Thoracic aorta (tissue), 2 donors: ENCODE data around the gene BCAR3. TPM values are rescaled to one million over a fixed set of nuclear protein-coding genes. Genes with fewer than 3 reads are reported as not detected.

Experiments
- ATAC-seq: fragments of 150-250 bp; one replicate; pipeline ENCODE4 v1.8.0; 2017; ENCODE audit warnings: low read depth; ENCODE audit not compliant: insufficient number of reproducible peaks, low FRiP score
- DNase-seq: peaks from one replicate; pipeline ENCODE4 v3.0.0-alpha.2; 2020; ENCODE audit warnings: low spot score
- H3K27ac ChIP-seq, 2 donors: fragments of 200-600 bp; sonication (generic); 1 replicate in 1 of 2; 2 replicates in 1 of 2; pipeline ENCODE4 v1.5.1; 2016; ENCODE audit warnings: mild to moderate bottlenecking in 2 of 2, moderate library complexity in 2 of 2
- H3K27me3 ChIP-seq: fragments of 200-600 bp; sonication (generic); replicated peaks from 2 replicates; pipeline ENCODE4 v1.6.0; 2016; ENCODE audit warnings: mild to moderate bottlenecking; ENCODE audit not compliant: insufficient read depth
- H3K36me3 ChIP-seq: fragments of 200-600 bp; sonication (generic); one replicate; pipeline ENCODE4 v1.5.1; 2016
- H3K4me1 ChIP-seq, 2 donors: fragments of 200-600 bp; sonication (generic); 1 replicate in 1 of 2; 2 replicates in 1 of 2; pipeline versions ENCODE4 v1.5.1 to v1.6.0; 2016; ENCODE audit warnings: low read depth in 2 of 2, mild to moderate bottlenecking in 1 of 2; ENCODE audit not compliant: control insufficient read depth in 1 of 2
- H3K4me3 ChIP-seq: fragments of 200-600 bp; sonication (generic); 2 replicates; pipeline ENCODE4 v1.5.1; 2016; ENCODE audit warnings: mild to moderate bottlenecking
- H3K9me3 ChIP-seq: fragments of 200-600 bp; sonication (generic); 2 replicates; pipeline ENCODE4 v1.5.1; 2016
- CTCF ChIP-seq: fragments of 200-600 bp; sonication (generic); IDR thresholded peaks from one replicate; pipeline ENCODE4 v1.5.1; 2019; ENCODE audit warnings: antibody characterized with exemption
- total RNA-seq, 2 donors: library from RNA; depleted of rRNA; stranded (reverse); fragments of >200 nt; gene quantifications; one replicate each; pipeline versions ENCODE4 v1.1.0 to v1.2.3, GENCODE V29; 2016

The BCAR3 gene
- total RNA-seq, 2 donors from 2014 or later, result 26.7 to 36.3 TPM

- Histone ChIP-seq H3K27ac (no peak overlapping the region), H3K4me3 (no peak overlapping the region), H3K9me3 (no peaks in the 10 kb centered on the region), H3K27me3 (no peaks in the 10 kb centered on the region), H3K4me1 (peaks cover 10 to 16% of the 10 kb centered on the region in 2 donors), H3K36me3 (no peaks in the 10 kb centered on the region)
- ATAC-seq (no peak), DNase-seq (no peak)
- no peak for TF ChIP-seq CTCF
Measured at GRCh38 chr1:93552741-93553455, 128.7 kb downstream of the BCAR3 start.

- no peak for ATAC-seq
- Histone ChIP-seq H3K27me3 (no peaks in the 10 kb centered on the region), H3K9me3 (no peaks in the 10 kb centered on the region), H3K4me1 (peaks cover 10 to 13% of the 10 kb centered on the region in 2 donors), H3K27ac (no peak overlapping the region), H3K36me3 (no peaks in the 10 kb centered on the region), H3K4me3 (no peak overlapping the region)
- DNase-seq, result no peak
- no peak for TF ChIP-seq CTCF
Measured at GRCh38 chr1:93549811-93550210, 131.8 kb downstream of the BCAR3 start.

GRCh38 chr1:93549131-93549530 is 132.5 kb downstream of the BCAR3 start:
- TF ChIP-seq CTCF, result no peak
- Histone ChIP-seq H3K27ac (no peak overlapping the region), H3K4me3 (no peak overlapping the region), H3K4me1 (peaks cover 4 to 7% of the 10 kb centered on the region in 2 donors), H3K27me3 (no peaks in the 10 kb centered on the region), H3K9me3 (no peaks in the 10 kb centered on the region), H3K36me3 (no peaks in the 10 kb centered on the region)
- ATAC-seq, result no peak
- no peak for DNase-seq

- H3K4me1 ChIP-seq, result no peaks in the 10 kb centered on the region
- H3K27me3 ChIP-seq, result no peaks in the 10 kb centered on the region
- DNase-seq (no peak), ATAC-seq (no peak)
- no peaks in the 10 kb centered on the region for H3K9me3 ChIP-seq
- H3K4me3 ChIP-seq, result no peak overlapping the region
- no peaks in the 10 kb centered on the region for H3K36me3 ChIP-seq
- TF ChIP-seq CTCF, result no peak
- no peak overlapping the region for H3K27ac ChIP-seq
Measured at GRCh38 chr1:93546162-93546863, 135.3 kb downstream of the BCAR3 start.

- Histone ChIP-seq H3K36me3 (no peaks in the 10 kb centered on the region), H3K4me1 (no peaks in the 10 kb centered on the region), H3K9me3 (no peaks in the 10 kb centered on the region), H3K27me3 (no peaks in the 10 kb centered on the region), H3K27ac (no peak overlapping the region), H3K4me3 (no peak overlapping the region)
- no peak for TF ChIP-seq CTCF
- ATAC-seq (no peak), DNase-seq (no peak)
Measured at GRCh38 chr1:93542398-93542797, 139.2 kb downstream of the BCAR3 start.
